Lower leg skin (tissue), 3 donors: ENCODE results near the gene METTL25B.
"Not testable (repeated sequence)": the region's sequence is repeated elsewhere in the genome, so short reads cannot be mapped to it uniquely, and the experiment has no call there.

Experiments used
- POLR2A ChIP-seq, 2 donors: fragments of 450-650 bp; IDR thresholded peaks; one replicate each; pipeline ENCODE4 v1.6.1; 2016 to 2017; ENCODE audit warnings: antibody characterized with exemption in 2 of 2, mild to moderate bottlenecking in 1 of 2, moderate library complexity in 1 of 2
- TF ChIP-seq, protein P1 (sequence below), 3 donors: fragments of 450-650 bp; IDR thresholded peaks; one replicate each; pipeline ENCODE4 v1.5.1; 2016; ENCODE audit warnings: antibody characterized with exemption in 3 of 3, mild to moderate bottlenecking in 3 of 3, moderate library complexity in 2 of 3

- TF ChIP-seq, protein P1, sequence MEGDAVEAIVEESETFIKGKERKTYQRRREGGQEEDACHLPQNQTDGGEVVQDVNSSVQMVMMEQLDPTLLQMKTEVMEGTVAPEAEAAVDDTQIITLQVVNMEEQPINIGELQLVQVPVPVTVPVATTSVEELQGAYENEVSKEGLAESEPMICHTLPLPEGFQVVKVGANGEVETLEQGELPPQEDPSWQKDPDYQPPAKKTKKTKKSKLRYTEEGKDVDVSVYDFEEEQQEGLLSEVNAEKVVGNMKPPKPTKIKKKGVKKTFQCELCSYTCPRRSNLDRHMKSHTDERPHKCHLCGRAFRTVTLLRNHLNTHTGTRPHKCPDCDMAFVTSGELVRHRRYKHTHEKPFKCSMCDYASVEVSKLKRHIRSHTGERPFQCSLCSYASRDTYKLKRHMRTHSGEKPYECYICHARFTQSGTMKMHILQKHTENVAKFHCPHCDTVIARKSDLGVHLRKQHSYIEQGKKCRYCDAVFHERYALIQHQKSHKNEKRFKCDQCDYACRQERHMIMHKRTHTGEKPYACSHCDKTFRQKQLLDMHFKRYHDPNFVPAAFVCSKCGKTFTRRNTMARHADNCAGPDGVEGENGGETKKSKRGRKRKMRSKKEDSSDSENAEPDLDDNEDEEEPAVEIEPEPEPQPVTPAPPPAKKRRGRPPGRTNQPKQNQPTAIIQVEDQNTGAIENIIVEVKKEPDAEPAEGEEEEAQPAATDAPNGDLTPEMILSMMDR (IDR thresholded peaks at IDR 0.05), result not testable (repeated sequence)
- not testable (repeated sequence) for TF ChIP-seq POLR2A (IDR thresholded peaks at IDR 0.05)
Measured at GRCh38 chr1:156765136-156765535, 36.9 kb downstream of the METTL25B start.
